Tibial nerve (tissue), 3 donors: ENCODE measurements around the gene ILKAP.

Source experiments
- CTCF ChIP-seq, 5 experiments: fragments of 200-600 bp in 3 of 5; fragments of 450-650 bp in 2 of 5; sonication (generic) in 3 of 5; IDR thresholded peaks; one replicate each; pipeline ENCODE4 v1.5.1; 2016 to 2019; ENCODE audit warnings: antibody characterized with exemption in 5 of 5, mild to moderate bottlenecking in 3 of 5, moderate library complexity in 2 of 5
- POLR2A ChIP-seq, 2 donors: fragments of 450-650 bp; IDR thresholded peaks; one replicate each; pipeline ENCODE4 v1.6.1; 2017; ENCODE audit warnings: antibody characterized with exemption in 2 of 2, mild to moderate bottlenecking in 2 of 2, moderate library complexity in 2 of 2

- TF ChIP-seq CTCF (IDR thresholded peaks at IDR 0.05) (no peak), POLR2A (IDR thresholded peaks at IDR 0.05) (no peak)
Observed at GRCh38 chr2:238148981-238149380, 54.5 kb downstream of the ILKAP start.
